HG03039 (cell line): ENCODE data around the gene FBXO46.
"Not testable (repeated sequence)": the region's sequence is repeated elsewhere in the genome, so short reads cannot be mapped to it uniquely, and the experiment has no call there.

ENCODE experiments used
- ATAC-seq: cut with Tn5 transposase; IDR thresholded peaks from one replicate; pipeline ENCODE4 v1.9.1; 2021; ENCODE audit warnings: mild to moderate bottlenecking, moderate library complexity; ENCODE audit not compliant: unreplicated experiment

The FBXO46 gene

DNA sequence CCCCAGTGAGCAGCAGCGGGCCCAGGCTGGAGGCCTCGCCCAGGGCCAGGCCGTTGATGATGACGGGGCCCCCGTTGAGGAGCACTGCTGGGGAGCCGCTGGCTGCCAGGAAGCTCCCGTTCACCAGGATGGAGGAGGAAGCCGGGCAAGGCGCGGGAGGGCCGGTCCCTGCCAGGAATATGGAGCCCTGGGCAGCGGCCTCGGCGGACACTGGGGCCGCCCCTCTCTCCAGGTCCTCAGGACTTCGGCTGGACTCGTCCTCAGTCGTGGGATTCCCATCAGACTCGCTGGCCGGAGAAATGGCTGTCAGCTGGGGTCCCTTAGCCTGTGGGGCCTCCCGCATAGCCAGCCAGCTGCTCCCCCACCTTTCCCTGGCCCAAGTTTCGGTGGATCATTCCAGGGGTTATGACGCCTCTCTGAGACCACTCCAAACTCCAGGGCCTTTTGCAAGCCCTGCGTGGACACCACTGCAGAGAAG lies 36.2 kb upstream of the FBXO46 start:
- ATAC-seq = no peak

DNA sequence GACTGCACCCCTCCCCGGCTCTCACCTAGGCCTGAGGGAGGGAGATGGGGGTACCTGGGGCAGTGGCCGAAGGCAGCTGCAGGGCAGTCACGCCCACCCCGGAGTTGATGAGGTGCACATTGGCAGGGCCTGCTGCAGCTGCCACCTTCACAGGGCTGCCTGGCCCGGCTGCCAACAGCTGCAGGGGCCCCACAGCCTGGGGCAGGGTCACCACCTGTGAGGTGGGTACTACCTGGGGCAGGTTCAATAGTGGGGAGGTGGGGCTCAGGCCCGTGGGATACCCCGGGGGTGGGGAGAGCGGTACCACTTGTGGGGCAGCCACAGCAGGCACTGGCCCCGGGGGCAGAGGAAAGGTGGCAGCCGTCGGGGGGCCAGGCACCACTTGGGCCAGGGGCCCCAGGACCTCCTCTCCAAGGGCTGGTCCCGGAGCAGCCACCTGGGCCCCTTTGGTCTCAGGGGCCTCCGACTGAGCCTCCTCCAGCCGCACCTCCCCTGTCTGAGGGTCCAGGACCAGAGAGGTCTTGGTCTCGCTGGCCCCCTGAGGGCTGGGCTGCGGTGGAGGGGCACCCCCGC lies 35.7 kb upstream of the FBXO46 start:
- no peak for ATAC-seq

DNA sequence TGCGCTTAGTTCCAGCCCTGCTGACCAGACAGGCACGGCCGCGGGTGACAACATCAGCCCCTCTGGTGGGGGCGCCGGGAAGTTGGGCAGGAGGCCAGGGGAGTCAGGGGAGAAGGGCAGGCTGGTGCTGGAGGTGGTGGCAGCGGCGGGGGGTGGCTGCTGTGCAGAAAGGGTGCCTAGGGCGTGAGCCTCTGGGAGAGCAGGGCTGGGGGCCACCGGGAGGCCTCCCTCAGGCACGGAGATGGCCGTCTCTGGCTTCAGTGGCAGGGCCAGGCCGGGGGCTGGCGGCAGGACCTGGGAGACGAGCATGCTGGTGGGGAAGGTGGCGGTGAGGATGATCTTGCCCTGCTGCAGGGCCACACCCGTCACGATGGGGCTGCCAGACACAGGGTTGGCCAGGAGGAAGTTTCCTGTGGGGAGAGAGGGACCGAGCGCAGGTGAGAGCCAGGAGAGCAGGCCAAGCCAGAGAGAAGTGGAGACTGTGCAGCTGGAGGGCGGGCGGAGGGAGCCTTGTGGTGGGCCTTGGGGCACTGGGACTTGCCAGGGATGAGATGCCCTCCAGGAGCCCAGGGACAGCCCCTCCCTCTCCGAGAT lies 35.1 kb upstream of the FBXO46 start:
- ATAC-seq = no peak

DNA sequence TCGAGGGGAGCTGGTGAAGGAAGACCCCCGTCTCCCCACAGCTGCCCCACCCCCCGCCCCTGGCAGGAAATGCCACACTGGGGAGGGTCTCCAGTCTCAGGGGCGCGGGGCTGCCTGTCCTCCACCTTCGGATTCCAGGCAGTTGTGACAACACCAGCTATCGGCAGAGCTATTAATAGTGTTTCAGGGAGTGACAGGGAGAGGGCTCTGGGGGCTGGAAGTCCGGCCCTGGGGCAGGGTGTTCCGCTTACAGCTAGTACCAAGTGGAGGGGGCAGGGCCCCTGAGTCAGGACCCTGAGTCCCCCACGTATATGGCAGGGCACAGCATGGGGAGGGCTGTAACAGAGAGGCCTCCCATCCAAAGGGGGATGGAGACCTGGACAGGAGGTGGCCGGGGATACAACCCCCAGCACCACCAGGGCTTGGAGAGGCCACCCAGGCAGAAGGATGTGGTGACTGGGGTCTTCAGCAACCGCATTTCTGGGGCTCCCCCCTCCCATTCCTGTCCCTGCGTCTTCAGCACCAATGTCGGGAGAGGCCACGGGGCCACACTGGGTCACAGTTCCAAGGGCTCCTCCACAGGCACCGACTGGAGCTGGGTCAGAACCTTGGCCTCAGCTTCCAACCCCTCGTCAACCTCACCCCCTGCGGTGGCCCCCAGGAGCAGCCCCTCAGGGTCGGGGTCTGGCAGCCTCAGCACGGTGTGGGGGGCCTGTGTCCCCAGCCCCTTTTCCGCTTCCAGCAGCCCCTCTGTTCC lies 34.4 kb upstream of the FBXO46 start:
- no peak for ATAC-seq

DNA sequence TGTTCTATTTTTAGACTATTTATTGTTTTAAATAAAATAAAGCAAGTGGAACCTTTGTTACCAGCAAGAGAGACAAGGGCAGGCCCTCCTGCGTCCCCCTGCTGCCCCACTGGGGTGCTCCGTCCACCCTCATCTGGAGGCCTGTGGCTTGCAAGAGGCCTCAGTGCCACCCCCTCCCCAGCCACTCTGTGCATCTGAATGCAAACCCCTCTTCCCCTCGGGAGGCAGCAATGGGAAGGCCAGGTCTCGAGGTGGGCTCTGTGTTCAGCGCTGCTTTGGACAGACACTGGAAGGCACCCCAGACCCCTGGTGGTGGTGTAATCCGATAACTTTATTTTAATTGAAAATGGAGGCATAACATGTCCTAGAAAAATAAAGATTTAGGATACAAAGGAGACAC lies 33.8 kb upstream of the FBXO46 start:
- no peak for ATAC-seq

DNA sequence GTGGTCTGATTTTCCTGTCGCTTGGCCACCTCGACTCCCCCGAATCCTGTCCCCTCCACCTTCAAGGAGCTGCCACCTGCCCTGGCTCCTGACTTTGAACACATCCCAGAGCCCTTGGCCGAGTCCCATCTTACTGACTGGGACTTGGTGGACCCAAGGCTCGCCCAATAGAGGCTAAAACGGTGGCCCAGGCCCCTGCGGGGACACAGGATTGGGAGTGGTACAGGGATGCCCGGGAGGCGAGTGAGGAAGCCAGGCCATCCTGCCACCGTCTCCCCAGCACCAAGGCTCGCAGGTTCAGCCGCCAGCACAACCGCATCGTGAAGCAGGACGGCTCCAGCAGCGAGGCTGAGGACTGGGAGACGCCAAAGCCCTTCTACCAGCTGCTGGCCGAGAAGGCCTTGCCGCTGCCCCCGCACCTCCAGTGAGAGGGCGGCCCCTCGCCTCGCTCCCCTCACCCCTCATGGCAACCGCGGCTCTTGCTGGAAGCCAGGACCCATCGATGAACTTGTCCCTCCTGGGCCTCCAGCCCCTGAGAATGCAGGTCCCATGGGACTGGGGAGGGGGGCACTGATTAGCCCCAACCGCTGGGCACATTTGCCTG lies 33.1 kb upstream of the FBXO46 start:
- ATAC-seq = no peak

DNA sequence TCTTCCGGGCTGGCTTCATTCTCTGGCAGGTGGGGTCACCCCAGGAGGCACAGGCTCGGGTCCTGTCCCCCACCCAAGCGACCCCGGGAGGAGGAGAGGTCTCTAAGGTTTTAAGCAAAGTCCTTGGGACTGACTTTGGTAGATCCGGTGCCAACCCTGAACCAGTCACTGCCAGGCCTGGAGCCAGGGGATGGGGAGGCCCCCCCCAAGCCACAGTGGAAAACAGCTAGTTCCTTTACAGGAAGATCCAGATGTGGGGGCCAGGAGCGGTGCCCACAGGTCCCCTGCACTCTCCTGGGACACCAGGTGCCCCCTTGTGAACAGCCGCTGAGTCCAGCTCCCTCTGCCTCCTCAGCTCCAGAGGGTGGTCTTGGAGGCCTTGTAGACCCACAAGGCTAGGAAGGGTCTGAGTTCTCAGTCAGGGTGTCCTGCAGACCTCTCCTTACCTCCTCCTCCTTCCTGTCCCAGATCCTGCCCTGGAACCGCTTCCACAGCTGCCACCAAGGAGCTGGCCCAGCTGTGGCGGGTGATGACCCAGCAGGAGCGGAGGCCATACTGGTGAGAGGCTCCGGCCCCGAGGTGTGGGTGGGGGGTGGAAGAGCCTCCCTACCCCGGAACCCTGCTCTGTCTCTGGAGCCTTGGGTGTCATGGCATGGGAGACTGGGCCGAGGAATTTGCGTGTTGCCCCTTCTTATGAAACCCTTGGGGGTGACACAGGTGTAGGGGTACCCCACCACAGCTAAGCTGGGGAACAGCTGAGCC lies 32.4 kb upstream of the FBXO46 start:
- no peak for ATAC-seq

DNA sequence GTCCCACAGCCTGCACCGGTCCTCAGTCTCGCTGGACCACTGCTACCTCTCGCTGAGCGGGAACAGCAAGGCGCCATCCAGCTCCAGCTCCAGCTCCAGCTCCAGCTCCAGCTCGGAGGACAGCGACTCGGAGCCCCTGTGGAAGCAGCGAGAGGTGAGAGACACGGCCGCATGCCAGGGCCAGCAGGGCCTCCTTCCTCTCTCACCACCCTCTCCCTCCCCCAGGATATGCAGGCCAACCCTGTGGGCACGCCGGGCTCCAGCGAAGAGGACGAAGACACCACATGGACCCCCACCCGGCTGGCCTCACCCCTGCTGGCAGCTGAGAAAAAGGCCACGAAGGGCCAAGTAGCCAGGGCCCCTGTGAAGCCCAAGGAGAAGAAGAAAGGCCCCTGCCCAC lies 31.0 kb upstream of the FBXO46 start:
- ATAC-seq = no peak

DNA sequence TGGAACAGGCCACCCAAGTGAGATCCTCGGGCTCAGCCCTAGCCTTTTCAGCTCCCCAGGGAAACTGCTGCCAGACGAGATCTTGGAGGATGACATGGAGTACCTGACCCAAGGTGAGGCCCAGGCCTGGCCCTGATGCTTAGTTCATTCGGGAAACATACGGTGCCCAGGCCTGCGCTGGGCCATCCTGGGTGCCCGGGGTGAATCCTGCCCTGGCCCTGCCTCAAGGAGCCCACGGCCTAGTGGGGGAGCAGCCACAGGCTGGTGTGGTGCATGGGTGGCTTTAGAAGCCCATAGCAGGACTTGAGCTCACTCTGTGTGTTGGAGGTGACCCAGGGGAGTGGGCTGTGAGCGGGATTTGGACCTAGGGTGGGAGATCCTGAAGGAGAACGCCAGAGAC lies 28.2 kb upstream of the FBXO46 start:
- ATAC-seq = no peak

DNA sequence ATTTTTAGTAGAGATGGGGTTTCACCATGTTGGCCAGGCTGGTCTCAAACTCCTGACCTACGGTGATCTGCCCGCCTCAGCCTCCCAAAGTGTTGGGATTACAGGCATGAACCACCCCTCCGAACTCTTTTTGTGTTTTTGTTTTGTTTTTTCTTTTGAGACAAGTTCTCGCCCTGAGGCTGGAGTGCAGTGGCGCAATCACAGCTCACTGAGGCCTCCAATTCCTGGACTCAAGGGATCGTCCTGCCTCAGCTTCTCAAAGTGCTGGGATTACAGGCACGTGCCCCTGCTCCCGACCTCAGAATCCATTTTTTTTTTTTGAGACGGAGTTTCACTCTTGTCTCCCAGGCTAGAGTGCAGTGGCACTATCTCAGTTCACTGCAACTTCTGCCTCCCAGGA lies 27.0 kb upstream of the FBXO46 start:
- ATAC-seq = no peak

DNA sequence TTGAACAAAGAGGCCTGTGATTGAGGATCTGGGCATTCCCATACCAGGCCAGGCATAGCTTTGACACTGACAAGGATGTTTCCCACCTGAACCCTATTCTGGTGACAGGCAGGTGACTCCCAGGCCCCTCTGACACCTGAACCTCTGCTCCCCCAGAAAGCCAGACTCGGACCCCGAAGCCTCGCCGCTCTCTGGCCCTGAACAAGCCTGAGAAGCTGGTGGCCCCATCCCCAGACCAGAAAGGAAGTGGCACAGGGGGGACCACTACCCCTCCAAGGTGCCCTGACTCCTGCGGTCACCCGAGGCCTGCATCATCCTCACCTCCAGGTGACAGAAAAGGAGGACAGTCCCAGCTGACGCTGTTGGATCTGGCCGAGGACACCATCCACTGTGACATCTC lies 23.6 kb upstream of the FBXO46 start:
- ATAC-seq = no peak

DNA sequence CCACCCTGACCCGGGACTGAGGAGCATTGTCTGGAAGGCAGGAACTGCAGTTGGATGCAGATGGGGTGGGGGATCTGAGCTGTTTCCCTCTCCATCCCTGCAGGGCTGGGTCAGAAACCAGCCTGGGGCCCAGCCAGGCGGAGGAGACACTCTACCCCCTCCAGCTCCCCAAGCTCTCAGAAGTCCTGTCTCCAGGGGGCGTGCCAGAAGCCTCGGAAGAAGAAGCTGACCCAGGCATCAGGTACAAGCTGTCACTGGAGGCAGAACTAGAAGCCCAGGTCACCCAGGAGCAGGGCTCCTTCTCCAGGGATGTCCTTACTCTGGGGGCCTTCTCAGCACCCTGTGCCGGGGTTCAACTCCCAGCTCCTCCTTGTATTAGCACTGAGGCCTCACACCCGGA lies 22.9 kb upstream of the FBXO46 start:
- ATAC-seq = no peak

DNA sequence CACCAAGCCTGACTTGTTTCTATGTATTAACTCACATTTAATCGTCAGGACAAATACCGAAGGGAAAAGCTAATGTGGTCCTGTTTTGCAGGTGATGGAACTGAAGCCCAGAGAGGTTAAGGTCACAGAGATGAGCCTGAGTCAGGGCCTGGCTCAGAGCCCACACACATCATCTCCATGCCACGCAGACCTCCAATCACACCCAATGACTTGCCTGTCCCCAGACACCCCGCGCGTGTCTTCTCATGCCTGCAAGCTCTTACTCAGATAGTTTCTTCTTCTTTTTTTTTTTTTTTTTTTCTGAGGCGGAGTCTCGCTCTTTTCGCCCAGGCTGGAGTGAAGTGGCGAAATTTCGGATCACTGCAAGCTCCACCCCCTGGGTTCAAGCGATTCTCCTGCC lies 21.9 kb upstream of the FBXO46 start:
- no peak for ATAC-seq

DNA sequence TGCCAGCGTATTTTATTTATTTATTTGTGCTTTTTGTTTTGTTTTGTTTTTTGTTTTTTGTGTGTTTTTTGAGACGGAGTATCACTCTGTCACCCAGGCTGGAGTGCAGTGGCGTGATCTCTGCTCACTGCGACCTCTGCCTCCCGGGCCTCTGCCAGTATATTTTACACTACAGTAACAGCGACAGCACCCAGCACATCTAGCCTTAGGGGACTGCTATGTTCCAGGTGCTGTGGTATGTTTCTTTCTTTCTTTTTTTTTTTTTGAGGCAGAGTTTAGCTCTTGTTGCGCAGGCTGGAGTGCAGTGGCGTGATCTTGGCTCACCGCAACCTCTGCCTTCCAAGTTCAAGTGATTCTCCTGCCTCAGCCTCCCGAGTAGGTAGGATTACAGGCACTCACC lies 20.8 kb upstream of the FBXO46 start:
- not testable (repeated sequence) for ATAC-seq

DNA sequence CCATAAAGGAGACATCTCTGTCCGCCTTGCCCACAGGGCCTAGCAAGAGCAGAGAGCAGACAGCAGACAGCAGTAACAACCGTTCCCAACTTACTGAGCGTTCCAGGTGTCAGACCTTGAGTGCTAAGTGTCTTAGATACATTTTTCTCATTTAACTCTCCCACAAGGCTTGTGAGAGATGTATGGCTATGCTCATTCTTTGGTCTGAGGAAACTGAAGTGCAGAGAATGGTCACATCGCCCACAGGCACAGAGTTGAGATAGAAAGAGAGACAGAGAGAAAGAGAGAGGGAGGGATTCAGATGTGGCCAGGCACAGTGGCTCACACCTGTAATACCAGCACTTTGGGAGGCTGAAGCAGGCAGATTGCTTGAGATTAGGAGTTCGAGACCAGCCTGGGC lies 16.8 kb upstream of the FBXO46 start:
- ATAC-seq = no peak

DNA sequence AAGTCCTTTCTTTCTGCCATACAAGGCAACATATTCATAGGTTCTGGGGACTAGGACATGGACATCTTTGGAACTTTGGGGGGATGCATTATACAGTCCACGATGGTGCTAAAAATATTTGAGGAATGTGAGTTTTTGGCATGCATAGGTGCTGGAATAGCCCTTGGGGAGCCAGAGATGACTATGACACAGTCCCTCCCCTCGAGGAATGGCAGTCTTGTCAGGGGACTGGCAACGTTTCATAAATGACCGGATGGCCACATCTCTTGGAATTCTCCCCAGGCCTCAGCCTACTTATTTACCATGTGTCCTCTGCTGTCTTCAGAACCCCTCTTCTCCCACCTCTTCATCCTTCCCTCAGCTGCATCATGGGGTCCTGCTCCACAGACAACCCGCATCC lies 16.2 kb upstream of the FBXO46 start:
- no peak for ATAC-seq

DNA sequence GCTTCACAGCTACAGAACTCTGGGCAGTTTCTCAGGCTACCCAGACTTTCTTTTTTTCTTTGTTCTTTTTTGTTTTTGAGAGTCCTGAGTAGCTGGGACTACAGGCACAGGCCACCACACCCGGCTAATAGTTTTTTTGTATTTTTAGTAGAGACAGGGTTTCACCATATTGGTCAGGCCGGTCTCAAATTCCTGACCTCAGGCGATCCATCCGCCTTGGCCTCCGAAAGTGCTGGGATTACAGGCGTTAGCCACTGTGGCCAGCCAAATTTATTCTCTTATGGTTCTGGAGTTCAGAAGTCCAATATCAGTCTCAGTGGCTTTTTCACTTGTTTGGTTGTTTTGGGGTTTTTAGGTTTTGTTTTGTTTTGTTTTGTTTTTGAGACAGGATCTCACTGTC lies 14.9 kb upstream of the FBXO46 start:
- ATAC-seq = no peak

DNA sequence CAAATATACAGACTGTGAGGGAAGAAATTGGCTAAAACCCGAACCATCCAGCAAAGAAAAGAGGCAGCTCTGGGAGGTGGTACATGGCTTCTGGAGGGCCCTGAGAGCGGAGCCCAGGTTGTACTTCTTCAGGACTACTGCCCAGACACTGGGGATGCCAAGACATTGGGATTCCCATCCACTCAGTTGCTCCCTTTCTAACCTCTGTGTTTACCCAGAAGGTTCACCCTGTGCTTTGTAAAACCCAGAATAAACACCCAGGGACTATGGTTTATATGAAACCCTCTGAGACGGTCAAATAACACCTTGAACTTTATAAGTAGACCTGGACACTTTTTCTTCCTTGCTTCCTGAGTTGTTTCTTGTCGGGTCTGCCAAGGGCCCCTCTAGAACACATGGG lies 12.3 kb upstream of the FBXO46 start:
- no peak for ATAC-seq

DNA sequence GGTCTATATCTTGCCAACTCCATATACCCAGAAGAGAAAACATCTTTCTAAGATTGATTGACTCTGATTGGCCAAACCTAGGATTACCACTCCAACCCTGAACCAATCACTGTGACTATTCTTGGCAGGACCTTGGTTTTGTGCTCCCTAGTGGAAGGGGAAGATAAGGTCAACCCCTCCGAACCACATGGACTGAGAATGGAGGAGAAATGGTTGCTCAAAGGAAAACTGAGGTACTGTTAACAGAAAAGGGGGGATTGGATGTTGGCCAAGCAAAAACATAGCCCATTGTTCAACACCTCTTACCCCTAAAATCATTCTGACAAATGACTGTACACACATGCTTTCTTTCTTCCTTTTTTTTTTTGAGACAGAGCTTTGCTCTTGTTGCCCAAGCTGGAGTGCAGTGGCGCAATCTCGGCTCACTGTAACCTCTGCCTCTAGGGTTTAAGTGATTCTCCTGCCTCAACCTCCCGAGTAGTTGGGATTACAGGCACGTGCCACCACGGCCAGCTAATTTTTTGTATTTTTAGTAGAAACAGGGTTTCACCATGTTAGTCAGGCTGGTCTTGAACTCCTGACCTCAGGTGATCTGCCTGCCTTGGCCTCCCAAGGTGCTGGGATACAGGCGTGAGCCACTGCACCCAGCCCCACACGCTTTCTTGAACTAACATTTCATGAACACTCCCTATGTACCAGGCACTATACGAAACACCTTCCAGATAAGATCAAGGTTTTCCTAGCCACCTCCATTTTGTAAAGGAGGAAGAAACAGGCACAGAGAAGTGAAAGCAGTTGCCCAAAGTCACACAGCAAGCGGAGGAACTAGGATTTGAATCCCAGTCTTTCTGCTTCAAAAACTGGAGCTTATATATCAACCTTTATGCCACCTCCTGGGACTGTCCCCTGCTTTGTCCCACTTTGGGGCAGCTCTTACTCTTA lies 9.1 kb upstream of the FBXO46 start:
- no peak for ATAC-seq

DNA sequence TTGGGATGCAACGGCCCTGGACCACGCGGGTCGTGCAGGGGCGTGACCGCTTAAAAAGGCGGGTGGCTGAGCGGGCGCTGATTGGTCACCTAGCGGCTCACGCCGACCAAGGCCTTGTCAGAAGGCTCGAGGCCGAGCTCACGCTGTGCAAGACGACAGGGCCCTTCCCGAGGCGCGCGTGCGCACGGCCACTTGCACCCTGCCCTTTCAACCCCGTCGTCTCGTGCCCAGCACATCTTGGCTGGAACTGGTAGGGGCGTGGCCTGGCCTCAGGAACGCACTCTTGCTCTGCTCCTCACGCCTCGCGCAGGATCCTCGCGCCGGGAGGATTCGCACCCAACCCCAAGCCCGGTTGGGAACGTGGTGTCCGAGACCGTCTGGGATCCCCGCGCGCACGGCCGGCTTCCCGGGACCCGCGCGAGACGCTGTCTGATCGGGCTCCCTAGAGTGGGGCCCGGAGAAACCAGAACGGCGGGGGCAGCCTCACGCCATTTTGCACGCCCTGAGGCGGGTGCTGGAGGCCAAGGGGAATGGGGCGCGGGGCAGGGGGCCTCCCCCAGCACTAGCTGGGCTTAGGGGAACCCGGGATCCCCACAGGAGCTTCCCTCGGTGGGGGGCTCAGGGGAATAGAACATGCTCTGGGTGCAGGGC lies 2.6 kb upstream of the FBXO46 start, which contains the start of gene MEIOSIN:
Gene MEIOSIN (plus strand): TSS at position 280 of the 651 bp plus-strand sequence. CDS start 1,938 bp downstream, outside the sequence.
- no peak for ATAC-seq
